Measurements from ENCODE around the gene POMGNT2. TPM values are rescaled to one million over a fixed set of nuclear protein-coding genes. Genes with fewer than 3 reads are reported as not detected.

POMGNT2 gene
- total RNA-seq, 1 experiment from 2014 or later = 10.1 TPM

- Histone ChIP-seq H3K4me1 (ENCODE audit: control insufficient read depth, insufficient read depth, low read length) (no peaks in the 10 kb centered on the region), H3K27me3 (ENCODE audit: control insufficient read depth, insufficient read depth, low read length) (no peaks in the 10 kb centered on the region), H3K9me3 (ENCODE audit: control insufficient read depth, insufficient read depth, low read depth, low read length) (no peaks in the 10 kb centered on the region), H3K36me3 (ENCODE audit: control insufficient read depth, insufficient read depth, low read length) (no peaks in the 10 kb centered on the region), H3K27ac (ENCODE audit: low read length) (no peak overlapping the region), H3K4me3 (ENCODE audit: low read depth in 2 of 2, low read length in 2 of 2) (no peak overlapping the region)
- TF ChIP-seq TCF7L2 (IDR thresholded peaks at IDR 0.05; ENCODE audit: low read depth, low read length) (no peak), CTCF (IDR thresholded peaks at IDR 0.05) (no peak), SIN3A (IDR thresholded peaks at IDR 0.05; ENCODE audit: borderline replicate concordance, insufficient read depth, low read depth, low read length) (no peak), REST (IDR thresholded peaks at IDR 0.05; ENCODE audit: insufficient read depth in 1 of 2, low read depth in 2 of 2, low read length in 1 of 2) (no peak), POLR2AphosphoS5 (IDR thresholded peaks at IDR 0.05; ENCODE audit: low read depth, low read length) (no peak)
- in situ Hi-C loops (cut with HindIII; ENCODE audit: low pct_unique_long_range_greater_than_20kb, low sequenced_read_pairs) (no loop called here), intact Hi-C loops (cut with micrococcal nuclease; ENCODE audit: unreplicated experiment) (no loop called here)
- no TSS peak for BruUV-seq (replicated peaks)
- ChIA-PET POLR2A (no interaction called here), CTCF (no interaction called here)
- no peak for ATAC-seq
- DNase-seq (ENCODE audit: low read depth, low spot score) = no peak
Measured at GRCh38 chr3:43086460-43087165, 19.3 kb downstream of the POMGNT2 start.

DNA sequence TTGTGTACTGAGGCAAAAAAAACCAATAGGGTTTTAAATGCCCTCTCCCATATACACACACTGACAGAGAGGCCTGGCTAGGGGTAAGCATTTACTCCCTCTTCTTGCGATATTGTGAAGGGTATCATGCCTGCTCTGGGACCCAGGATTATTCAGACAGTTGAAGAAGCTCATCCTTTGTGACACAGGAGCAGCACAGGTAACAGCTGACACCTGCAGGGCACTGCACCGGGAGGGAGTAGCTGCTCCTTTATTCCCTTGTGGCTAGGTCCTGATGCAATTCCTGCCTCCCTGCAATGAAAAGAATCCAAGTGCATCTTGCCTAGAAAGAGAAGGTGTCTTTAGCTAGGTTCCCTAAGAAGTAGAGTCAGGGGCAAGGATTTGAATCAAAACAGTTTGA, 23.4 kb downstream of the POMGNT2 start:
- ChIA-PET CTCF (no interaction called here), POLR2A (no interaction called here)
- no peaks in the 10 kb centered on the region for H3K36me3 ChIP-seq (ENCODE audit: control insufficient read depth, insufficient read depth, low read length)
- TF ChIP-seq REST (IDR thresholded peaks at IDR 0.05; ENCODE audit: insufficient read depth in 1 of 2, low read depth in 2 of 2, low read length in 1 of 2) (no peak), POLR2AphosphoS5 (IDR thresholded peaks at IDR 0.05; ENCODE audit: low read depth, low read length) (no peak), SIN3A (IDR thresholded peaks at IDR 0.05; ENCODE audit: borderline replicate concordance, insufficient read depth, low read depth, low read length) (no peak), CTCF (IDR thresholded peaks at IDR 0.05) (no peak), TCF7L2 (IDR thresholded peaks at IDR 0.05; ENCODE audit: low read depth, low read length) (no peak)
- no TSS peak for BruUV-seq (replicated peaks)
- intact Hi-C loops (cut with micrococcal nuclease; ENCODE audit: unreplicated experiment) (no loop called here), in situ Hi-C loops (cut with HindIII; ENCODE audit: low pct_unique_long_range_greater_than_20kb, low sequenced_read_pairs) (no loop called here)
- ATAC-seq (no peak), DNase-seq (ENCODE audit: low read depth, low spot score) (no peak)
- H3K4me1 ChIP-seq (ENCODE audit: control insufficient read depth, insufficient read depth, low read length) = no peaks in the 10 kb centered on the region
- H3K4me3 ChIP-seq (ENCODE audit: low read depth in 2 of 2, low read length in 2 of 2) = no peak overlapping the region
- H3K9me3 ChIP-seq (ENCODE audit: control insufficient read depth, insufficient read depth, low read depth, low read length) = no peaks in the 10 kb centered on the region
- no peaks in the 10 kb centered on the region for H3K27me3 ChIP-seq (ENCODE audit: control insufficient read depth, insufficient read depth, low read length)
- H3K27ac ChIP-seq (ENCODE audit: low read length) = no peak overlapping the region

All from Panc1 (cell line).